GM12878 (cell line): ENCODE results near the gene MXD4. TPM values are rescaled to one million over a fixed set of nuclear protein-coding genes. Genes with fewer than 3 reads are reported as not detected.

ENCODE experiments used
- ATF2 ChIP-seq: IDR thresholded peaks from 2 replicates; pipeline ENCODE4 v1.6.1; 2012; ENCODE audit warnings: low read length, inconsistent platforms
- BCL3 ChIP-seq: IDR thresholded peaks from 2 replicates; pipeline ENCODE4 v1.6.1; 2011; ENCODE audit warnings: borderline replicate concordance, low read depth, mild to moderate bottlenecking, moderate library complexity, low read length; ENCODE audit not compliant: insufficient read depth, poor library complexity, severe bottlenecking
- DPF2 ChIP-seq: fragments of 450-650 bp; IDR thresholded peaks from 2 replicates; pipeline ENCODE4 v1.6.1; 2017; ENCODE audit warnings: mild to moderate bottlenecking
- IKZF2 ChIP-seq, 2 experiments: fragments of 450-650 bp; IDR thresholded peaks; 2 replicates each; pipeline ENCODE4 v1.6.1; 2017; ENCODE audit warnings: mild to moderate bottlenecking in 2 of 2, moderate library complexity in 2 of 2
- MYC ChIP-seq: IDR thresholded peaks from 2 replicates; pipeline ENCODE4 v1.6.1; 2011; ENCODE audit warnings: mild to moderate bottlenecking, low read length, moderate library complexity, inconsistent platforms; ENCODE audit not compliant: insufficient read depth, insufficient replicate concordance, insufficient read length, severe bottlenecking
- NBN ChIP-seq: fragments of 450-650 bp; IDR thresholded peaks from 2 replicates; pipeline ENCODE4 v1.6.1; 2016
- NR2C1 ChIP-seq: fragments of 450-650 bp; IDR thresholded peaks from 2 replicates; pipeline ENCODE4 v1.6.1; 2017; ENCODE audit warnings: antibody characterized with exemption, mild to moderate bottlenecking, moderate library complexity
- NR2F1 ChIP-seq: fragments of 450-650 bp; conservative IDR thresholded peaks from 2 replicates; pipeline ENCODE4 v1.6.1; 2017; ENCODE audit warnings: mild to moderate bottlenecking
- POU2F2 ChIP-seq: IDR thresholded peaks from 3 replicates; pipeline ENCODE4 v1.6.1; 2011; ENCODE audit warnings: low read depth, mild to moderate bottlenecking, low read length, borderline replicate concordance
- RELA ChIP-seq: fragments of 450-650 bp; IDR thresholded peaks from 2 replicates; pipeline ENCODE4 v1.8.0; 2014; ENCODE audit warnings: borderline replicate concordance; ENCODE audit not compliant: partially characterized antibody
- RUNX3 ChIP-seq: IDR thresholded peaks from 2 replicates; pipeline ENCODE4 v1.6.1; 2012; ENCODE audit warnings: low read length, inconsistent platforms
- SMARCA5 ChIP-seq: fragments of 450-650 bp; IDR thresholded peaks from 2 replicates; pipeline ENCODE4 v1.6.1; 2017; ENCODE audit warnings: mild to moderate bottlenecking
- SPI1 ChIP-seq: IDR thresholded peaks from 2 replicates; pipeline ENCODE4 v1.6.1; 2011; ENCODE audit warnings: low read depth, mild to moderate bottlenecking, low read length, moderate library complexity, borderline replicate concordance; ENCODE audit not compliant: insufficient read depth
- SUZ12 ChIP-seq: fragments of 200-600 bp; sonication (generic); IDR thresholded peaks from one replicate; pipeline ENCODE4 v1.6.1; 2018; ENCODE audit warnings: antibody characterized with exemption, mild to moderate bottlenecking; ENCODE audit not compliant: unreplicated experiment
- TBL1XR1 ChIP-seq: IDR thresholded peaks from 2 replicates; pipeline ENCODE4 v1.6.1; 2012; ENCODE audit warnings: low read depth, low read length, improper control_type of control experiment
- TCF7 ChIP-seq: IDR thresholded peaks from 2 replicates; pipeline ENCODE4 v1.6.1; 2014; ENCODE audit warnings: antibody characterized with exemption, borderline replicate concordance
- ZNF207 ChIP-seq: fragments of 450-650 bp; IDR thresholded peaks from 2 replicates; pipeline ENCODE4 v1.6.1; 2014; ENCODE audit warnings: antibody characterized with exemption, mild to moderate bottlenecking, borderline replicate concordance
- ZNF217 ChIP-seq: fragments of 450-650 bp; IDR thresholded peaks from 2 replicates; pipeline ENCODE4 v1.6.1; 2017; ENCODE audit warnings: antibody characterized with exemption, mild to moderate bottlenecking
- polyA plus RNA-seq, 11 experiments: library from polyadenylated mRNA; depleted of rRNA in 4 of 11; unstranded in 6 of 11; stranded (reverse) in 5 of 11; fragments of >200 nt; fragmentation: Nextera tagmentation in 4 of 11; fragmentation: Illumina TruSeq in 1 of 11; extraction: Ambion mirVana in 4 of 11; extraction: Trizol in 1 of 11; gene quantifications; 1 replicate in 1 of 11; 2 replicates in 10 of 11; pipeline versions ENCODE4 v1.2.1 to v1.2.3, GENCODE V29; 2011 to 2016; ENCODE audit warnings: inconsistent platforms in 2 of 11, missing spikeins in 2 of 11, low read depth in 1 of 11
- total RNA-seq, 4 experiments: library from RNA; depleted of rRNA in 3 of 4; stranded (reverse); fragments of >200 nt in 3 of 4; fragmentation: Illumina TruSeq in 1 of 4; extraction: Trizol in 1 of 4; gene quantifications; 2 replicates each; pipeline versions ENCODE4 v1.2.1 to v1.2.3, GENCODE V29; 2013 to 2021
- TF ChIP-seq, protein P1 (sequence below): fragments of 450-650 bp; IDR thresholded peaks from 2 replicates; pipeline ENCODE4 v1.6.1; 2017; ENCODE audit warnings: mild to moderate bottlenecking, moderate library complexity
- TF ChIP-seq, protein P2 (sequence below): fragments of 450-650 bp; formaldehyde crosslinking; IDR thresholded peaks from 2 replicates; pipeline ENCODE4 v1.4.0; 2020; ENCODE audit warnings: mild to moderate bottlenecking, moderate library complexity

Gene MXD4
- total and polyA plus RNA-seq, 10 of the 15 experiments (the other 5 are each of a cell fraction or from before 2014, with no cell fraction given): 0.21 to 25.6 (median 5.2) TPM

DNA sequence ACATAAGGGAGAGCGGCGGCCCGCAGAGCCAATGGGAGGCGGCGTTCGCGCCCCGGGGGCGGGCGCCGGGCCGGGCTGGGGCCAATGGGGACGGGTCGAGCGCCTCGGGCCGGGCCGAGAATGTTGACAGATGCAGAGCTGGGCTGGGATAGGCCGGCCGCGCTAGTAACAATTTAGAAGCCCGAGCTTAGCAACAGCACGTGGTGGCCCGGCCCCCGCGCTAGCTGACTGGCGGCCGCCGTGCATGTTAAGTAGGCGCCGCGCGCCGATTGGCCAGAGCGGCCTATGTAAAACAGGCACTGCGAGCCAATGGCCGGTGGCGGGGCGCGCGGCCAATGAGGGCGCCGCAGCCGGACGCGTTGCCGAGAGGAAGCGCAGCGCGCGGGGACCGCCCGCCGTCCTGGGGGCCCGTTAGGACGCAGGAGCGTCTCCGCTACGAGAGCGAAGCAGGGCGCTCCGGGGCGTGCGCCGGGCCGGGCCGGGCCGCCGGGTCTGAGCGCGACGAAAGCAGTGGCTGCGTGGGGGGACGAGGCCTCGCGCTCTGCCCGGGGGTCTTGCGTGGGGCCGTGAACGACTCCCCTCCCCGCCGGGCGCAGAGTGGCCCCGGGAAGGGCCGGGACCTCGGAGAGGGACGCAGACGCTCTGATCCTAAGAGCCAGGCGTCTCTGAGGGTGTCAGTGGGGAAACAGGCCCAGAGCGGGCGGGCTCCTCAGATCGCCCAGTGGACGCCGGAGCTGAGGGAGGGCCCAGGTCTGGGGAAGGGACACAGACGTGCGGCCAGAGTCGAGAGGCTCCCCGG is 435 bp upstream of the MXD4 start (continued):
- TF ChIP-seq ZNF217 (no peak), NR2C1 (no peak), IKZF2 (IDR thresholded peaks at IDR 0.05) (no peak), RELA (peak; percentile 18), SPI1 (peak; percentile 40; the same call in 1 of the 2 replicates), POU2F2 (peak; percentile 35; the same call in 1 of the 3 replicates), ATF2 (no peak), TCF7 (no peak), BCL3 (no peak), RUNX3 (no peak), MYC (no peak), TBL1XR1 (no peak), NR2F1 (peak; percentile 49; the same call in 1 of the 2 replicates), ZNF207 (peak; percentile 26; the same call in 1 of the 2 replicates), DPF2 (peak; percentile 98), NBN (no peak), SUZ12 (no peak), SMARCA5 (0 out of 2 replicates have a peak, but pooled peaks have one; percentile 57)
- TF ChIP-seq, protein P1, sequence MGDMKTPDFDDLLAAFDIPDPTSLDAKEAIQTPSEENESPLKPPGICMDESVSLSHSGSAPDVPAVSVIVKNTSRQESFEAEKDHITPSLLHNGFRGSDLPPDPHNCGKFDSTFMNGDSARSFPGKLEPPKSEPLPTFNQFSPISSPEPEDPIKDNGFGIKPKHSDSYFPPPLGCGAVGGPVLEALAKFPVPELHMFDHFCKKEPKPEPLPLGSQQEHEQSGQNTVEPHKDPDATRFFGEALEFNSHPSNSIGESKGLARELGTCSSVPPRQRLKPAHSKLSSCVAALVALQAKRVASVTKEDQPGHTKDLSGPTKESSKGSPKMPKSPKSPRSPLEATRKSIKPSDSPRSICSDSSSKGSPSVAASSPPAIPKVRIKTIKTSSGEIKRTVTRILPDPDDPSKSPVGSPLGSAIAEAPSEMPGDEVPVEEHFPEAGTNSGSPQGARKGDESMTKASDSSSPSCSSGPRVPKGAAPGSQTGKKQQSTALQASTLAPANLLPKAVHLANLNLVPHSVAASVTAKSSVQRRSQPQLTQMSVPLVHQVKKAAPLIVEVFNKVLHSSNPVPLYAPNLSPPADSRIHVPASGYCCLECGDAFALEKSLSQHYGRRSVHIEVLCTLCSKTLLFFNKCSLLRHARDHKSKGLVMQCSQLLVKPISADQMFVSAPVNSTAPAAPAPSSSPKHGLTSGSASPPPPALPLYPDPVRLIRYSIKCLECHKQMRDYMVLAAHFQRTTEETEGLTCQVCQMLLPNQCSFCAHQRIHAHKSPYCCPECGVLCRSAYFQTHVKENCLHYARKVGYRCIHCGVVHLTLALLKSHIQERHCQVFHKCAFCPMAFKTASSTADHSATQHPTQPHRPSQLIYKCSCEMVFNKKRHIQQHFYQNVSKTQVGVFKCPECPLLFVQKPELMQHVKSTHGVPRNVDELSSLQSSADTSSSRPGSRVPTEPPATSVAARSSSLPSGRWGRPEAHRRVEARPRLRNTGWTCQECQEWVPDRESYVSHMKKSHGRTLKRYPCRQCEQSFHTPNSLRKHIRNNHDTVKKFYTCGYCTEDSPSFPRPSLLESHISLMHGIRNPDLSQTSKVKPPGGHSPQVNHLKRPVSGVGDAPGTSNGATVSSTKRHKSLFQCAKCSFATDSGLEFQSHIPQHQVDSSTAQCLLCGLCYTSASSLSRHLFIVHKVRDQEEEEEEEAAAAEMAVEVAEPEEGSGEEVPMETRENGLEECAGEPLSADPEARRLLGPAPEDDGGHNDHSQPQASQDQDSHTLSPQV: no peak
- TF ChIP-seq, protein P2, sequence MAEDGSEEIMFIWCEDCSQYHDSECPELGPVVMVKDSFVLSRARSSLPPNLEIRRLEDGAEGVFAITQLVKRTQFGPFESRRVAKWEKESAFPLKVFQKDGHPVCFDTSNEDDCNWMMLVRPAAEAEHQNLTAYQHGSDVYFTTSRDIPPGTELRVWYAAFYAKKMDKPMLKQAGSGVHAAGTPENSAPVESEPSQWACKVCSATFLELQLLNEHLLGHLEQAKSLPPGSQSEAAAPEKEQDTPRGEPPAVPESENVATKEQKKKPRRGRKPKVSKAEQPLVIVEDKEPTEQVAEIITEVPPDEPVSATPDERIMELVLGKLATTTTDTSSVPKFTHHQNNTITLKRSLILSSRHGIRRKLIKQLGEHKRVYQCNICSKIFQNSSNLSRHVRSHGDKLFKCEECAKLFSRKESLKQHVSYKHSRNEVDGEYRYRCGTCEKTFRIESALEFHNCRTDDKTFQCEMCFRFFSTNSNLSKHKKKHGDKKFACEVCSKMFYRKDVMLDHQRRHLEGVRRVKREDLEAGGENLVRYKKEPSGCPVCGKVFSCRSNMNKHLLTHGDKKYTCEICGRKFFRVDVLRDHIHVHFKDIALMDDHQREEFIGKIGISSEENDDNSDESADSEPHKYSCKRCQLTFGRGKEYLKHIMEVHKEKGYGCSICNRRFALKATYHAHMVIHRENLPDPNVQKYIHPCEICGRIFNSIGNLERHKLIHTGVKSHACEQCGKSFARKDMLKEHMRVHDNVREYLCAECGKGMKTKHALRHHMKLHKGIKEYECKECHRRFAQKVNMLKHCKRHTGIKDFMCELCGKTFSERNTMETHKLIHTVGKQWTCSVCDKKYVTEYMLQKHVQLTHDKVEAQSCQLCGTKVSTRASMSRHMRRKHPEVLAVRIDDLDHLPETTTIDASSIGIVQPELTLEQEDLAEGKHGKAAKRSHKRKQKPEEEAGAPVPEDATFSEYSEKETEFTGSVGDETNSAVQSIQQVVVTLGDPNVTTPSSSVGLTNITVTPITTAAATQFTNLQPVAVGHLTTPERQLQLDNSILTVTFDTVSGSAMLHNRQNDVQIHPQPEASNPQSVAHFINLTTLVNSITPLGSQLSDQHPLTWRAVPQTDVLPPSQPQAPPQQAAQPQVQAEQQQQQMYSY (CRISPR knock-in tag): no peak
